HEK293T (cell line): ENCODE data around the gene EFCAB6.

Source experiments
- BHLHE40 ChIP-seq: fragments of 450-650 bp; IDR thresholded peaks from 2 replicates; pipeline ENCODE4 v1.6.1; 2016; ENCODE audit warnings: mild to moderate bottlenecking, moderate library complexity, borderline replicate concordance
- ELF4 ChIP-seq: fragments of 450-650 bp; IDR thresholded peaks from 2 replicates; pipeline ENCODE4 v1.6.1; 2017; ENCODE audit warnings: antibody characterized with exemption
- FOXK2 ChIP-seq: fragments of 450-650 bp; IDR thresholded peaks from 2 replicates; pipeline ENCODE4 v1.6.1; 2016; ENCODE audit warnings: mild to moderate bottlenecking
- FOXM1 ChIP-seq: fragments of 450-650 bp; IDR thresholded peaks from 2 replicates; pipeline ENCODE4 v1.6.1; 2017; ENCODE audit warnings: mild to moderate bottlenecking, borderline replicate concordance
- HDGF ChIP-seq: fragments of 450-650 bp; IDR thresholded peaks from 2 replicates; pipeline ENCODE4 v1.6.1; 2017; ENCODE audit warnings: antibody characterized with exemption, borderline replicate concordance
- L3MBTL2 ChIP-seq: fragments of 450-650 bp; conservative IDR thresholded peaks from 2 replicates; pipeline ENCODE4 v1.6.1; 2016; ENCODE audit warnings: mild to moderate bottlenecking
- NFRKB ChIP-seq: fragments of 450-650 bp; IDR thresholded peaks from 2 replicates; pipeline ENCODE4 v1.6.1; 2016; ENCODE audit warnings: mild to moderate bottlenecking, moderate library complexity
- PKNOX1 ChIP-seq: fragments of 450-650 bp; IDR thresholded peaks from 2 replicates; pipeline ENCODE4 v1.6.1; 2016
- SP1 ChIP-seq: fragments of 450-650 bp; IDR thresholded peaks from 2 replicates; pipeline ENCODE4 v1.6.1; 2017
- TARDBP ChIP-seq: fragments of 450-650 bp; IDR thresholded peaks from 2 replicates; pipeline ENCODE4 v1.6.1; 2016
- ZNF384 ChIP-seq: fragments of 450-650 bp; IDR thresholded peaks from 2 replicates; pipeline ENCODE4 v1.6.1; 2016

GRCh38 chr22:43823353-43823908 is 11.3 kb upstream of the EFCAB6 start:
- TF ChIP-seq FOXM1 (no peak), NFRKB (no peak), L3MBTL2 (no peak), SP1 (no peak), BHLHE40 (no peak), PKNOX1 (no peak), TARDBP (no peak), ELF4 (no peak), FOXK2 (no peak), ZNF384 (no peak), HDGF (no peak)
